ENCODE results near the gene PPIP5K2.

The PPIP5K2 gene

DNA sequence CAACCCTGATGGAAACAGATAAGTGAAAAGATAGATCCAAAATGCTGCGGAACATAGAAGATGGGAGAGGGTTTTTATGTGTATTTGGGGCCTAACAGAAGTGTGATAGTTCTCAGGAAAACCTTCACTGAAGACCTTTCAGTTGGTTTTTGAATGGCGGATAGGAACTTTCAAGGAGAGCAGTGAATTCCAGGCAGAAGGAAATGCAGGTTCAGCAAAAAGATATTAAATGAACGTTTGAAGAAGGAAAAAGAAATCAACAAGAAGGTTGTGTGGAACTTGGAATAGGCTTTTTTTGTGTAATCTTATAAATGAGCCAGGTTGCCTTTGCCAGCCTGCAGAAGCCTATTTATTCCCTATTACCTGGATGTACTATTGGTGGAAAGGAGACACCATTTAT, 2.1 kb downstream of the PPIP5K2 start:
- no peak for DNase-seq (ENCODE audit: extremely low read depth, low read depth)
- TF ChIP-seq CTCF (IDR thresholded peaks at IDR 0.05; ENCODE audit: low read depth, low read length): no peak

GRCh38 chr5:103126557-103126956, 6.5 kb downstream of the PPIP5K2 start:
- DNase-seq (ENCODE audit: extremely low read depth, low read depth): no peak
- no peak for TF ChIP-seq CTCF (IDR thresholded peaks at IDR 0.05; ENCODE audit: low read depth, low read length)

DNA sequence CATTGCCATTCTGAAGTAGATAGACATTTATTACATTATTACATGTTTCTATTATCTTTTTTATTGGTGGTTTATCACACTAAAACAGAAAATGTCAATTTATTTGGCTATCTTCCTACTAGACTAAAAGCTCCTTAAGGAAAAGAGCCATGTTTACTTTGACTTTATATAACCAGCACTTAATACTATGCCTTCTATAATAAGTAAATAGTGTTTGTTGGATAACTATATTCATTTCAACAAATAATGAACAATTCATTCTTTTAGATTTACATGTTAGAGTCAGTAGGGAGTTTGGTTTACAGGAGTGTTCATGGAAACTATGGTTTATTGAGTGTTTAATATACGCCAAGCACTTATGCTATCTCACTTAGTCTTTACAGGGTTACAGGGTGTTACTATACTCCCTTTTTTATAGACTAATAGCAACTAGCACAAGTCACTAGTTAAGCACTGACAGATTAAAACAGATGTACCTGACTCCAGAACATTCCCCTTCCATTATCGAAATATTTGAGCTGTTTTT, 7.3 kb downstream of the PPIP5K2 start:
- no peak for DNase-seq (ENCODE audit: extremely low read depth, low read depth)
- TF ChIP-seq CTCF (IDR thresholded peaks at IDR 0.05; ENCODE audit: low read depth, low read length): no peak

DNA sequence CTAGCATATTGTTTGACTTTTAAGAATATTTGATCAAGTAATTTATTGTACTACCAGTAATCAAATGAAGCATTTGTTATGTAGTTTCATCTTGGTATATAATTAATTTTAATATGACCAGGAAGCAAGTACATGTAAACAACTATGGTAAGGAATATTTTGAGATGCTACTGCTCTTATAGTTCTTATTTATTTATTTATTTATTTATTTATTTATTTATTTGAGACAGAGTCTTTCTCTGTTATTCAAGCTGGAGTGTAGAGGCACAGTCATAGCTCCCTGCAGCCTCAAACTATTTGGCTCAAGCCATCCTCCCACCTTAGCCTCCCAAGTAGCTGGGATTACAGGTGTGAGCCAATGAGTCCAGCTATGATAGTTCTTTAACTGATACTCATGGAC, 8.1 kb downstream of the PPIP5K2 start:
- no peak for DNase-seq (ENCODE audit: extremely low read depth, low read depth)
- TF ChIP-seq CTCF (IDR thresholded peaks at IDR 0.05; ENCODE audit: low read depth, low read length): no peak

- no peak for DNase-seq (ENCODE audit: extremely low read depth, low read depth)
- no peak for TF ChIP-seq CTCF (IDR thresholded peaks at IDR 0.05; ENCODE audit: low read depth, low read length)
These were observed 12.6 kb downstream of the PPIP5K2 start for GRCh38 chr5:103132684-103133083.

- DNase-seq (ENCODE audit: extremely low read depth, low read depth): no peak
- no peak for TF ChIP-seq CTCF (IDR thresholded peaks at IDR 0.05; ENCODE audit: low read depth, low read length)
These were observed 13.1 kb downstream of the PPIP5K2 start for GRCh38 chr5:103133231-103133630.

DNA sequence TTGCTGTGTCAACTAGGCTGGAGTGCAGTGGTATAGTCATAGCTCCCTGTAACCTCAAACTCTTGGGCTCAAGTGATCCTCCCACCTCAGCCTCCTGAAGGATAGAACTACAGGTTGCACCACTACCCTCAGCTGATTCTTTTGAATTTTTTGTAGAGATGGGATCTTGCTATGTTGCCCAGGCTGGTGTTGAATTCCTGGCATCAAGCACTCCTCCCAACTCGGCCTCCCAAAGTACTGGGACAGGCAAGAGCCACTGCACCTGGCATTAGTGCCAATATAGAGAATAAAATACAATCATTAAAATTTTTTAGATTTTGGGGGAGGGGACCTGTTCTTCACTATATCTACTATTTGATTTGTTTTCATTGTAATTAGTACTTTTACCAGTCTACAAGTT, 15.4 kb downstream of the PPIP5K2 start:
- DNase-seq (ENCODE audit: extremely low read depth, low read depth): no peak
- TF ChIP-seq CTCF (IDR thresholded peaks at IDR 0.05; ENCODE audit: low read depth, low read length): no peak

All from AG09319 (cell line).